ENCODE measurements around the gene COL15A1.

Gene COL15A1

DNA sequence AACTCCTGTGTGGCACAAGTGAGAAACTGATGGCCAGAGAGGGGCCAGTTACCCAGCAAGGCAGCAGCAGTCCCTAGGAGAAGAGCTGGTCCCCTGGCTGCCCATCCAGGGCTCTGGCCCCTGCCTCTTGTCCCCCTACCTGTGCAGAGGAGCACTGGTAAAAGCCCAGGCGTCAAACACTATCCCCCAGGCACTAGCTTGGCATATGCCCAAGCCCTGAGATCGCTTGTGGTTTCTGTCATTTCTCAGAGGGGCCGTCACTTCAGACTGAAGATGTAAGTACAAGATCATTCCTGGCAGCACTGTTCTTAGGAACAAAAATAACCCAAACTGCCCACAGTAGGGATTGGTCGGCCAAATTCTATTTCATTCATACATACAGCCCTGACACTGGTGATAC is 53.9 kb downstream of the COL15A1 start:
- in situ Hi-C loops (cut with HindIII; ENCODE audit: low pct_ligation_motif_present, low sequenced_read_pairs) = loop anchor here (25.0 kb wide), 1 partner anchor 135 kb away; no protein-coding TSS in a partner anchor
- DNase-seq = peak; percentile 85

DNA sequence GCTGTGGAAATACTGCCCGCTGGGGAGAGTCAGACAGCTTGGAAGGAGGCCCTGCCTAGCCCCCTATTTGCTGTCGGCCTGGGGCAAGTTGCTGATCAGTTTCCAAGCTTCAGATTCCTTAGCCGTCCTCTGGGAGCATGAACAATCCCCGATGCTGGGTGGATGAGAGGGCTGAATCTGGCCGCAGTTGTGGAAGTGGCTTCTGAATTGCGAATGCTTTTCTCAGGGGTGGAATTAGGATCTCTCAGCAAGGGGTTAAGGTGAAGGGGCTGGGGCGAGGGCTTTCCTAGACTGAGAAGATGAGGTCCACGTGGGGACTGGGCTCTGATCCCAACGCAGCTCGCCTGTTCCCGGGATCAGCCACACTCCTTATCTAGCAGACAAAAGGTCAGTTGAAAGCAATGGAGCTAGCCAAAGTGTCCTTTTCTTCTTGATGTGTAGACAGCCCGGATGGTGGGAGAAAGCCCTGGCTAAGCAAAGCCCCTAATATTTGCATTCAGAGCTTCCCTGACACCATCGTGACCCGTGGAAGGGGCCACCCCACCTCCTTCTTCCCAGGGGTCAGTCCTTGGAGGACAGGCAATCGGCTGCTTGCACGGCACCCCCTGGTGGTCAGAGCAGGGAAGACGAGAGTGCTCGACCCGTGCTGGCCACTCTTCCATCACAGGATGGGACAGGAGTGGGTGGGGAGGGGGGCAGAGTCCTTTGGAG is 54.9 kb downstream of the COL15A1 start:
- H3K4me3 ChIP-seq (ENCODE audit: low read depth, low read length) = no peak overlapping the region
- H3K36me3 ChIP-seq (replicated peaks) = no peaks in the 10 kb centered on the region
- H3K27me3 ChIP-seq (replicated peaks) = no peaks in the 10 kb centered on the region
- TF ChIP-seq, protein P1, sequence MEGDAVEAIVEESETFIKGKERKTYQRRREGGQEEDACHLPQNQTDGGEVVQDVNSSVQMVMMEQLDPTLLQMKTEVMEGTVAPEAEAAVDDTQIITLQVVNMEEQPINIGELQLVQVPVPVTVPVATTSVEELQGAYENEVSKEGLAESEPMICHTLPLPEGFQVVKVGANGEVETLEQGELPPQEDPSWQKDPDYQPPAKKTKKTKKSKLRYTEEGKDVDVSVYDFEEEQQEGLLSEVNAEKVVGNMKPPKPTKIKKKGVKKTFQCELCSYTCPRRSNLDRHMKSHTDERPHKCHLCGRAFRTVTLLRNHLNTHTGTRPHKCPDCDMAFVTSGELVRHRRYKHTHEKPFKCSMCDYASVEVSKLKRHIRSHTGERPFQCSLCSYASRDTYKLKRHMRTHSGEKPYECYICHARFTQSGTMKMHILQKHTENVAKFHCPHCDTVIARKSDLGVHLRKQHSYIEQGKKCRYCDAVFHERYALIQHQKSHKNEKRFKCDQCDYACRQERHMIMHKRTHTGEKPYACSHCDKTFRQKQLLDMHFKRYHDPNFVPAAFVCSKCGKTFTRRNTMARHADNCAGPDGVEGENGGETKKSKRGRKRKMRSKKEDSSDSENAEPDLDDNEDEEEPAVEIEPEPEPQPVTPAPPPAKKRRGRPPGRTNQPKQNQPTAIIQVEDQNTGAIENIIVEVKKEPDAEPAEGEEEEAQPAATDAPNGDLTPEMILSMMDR (IDR thresholded peaks at IDR 0.05; ENCODE audit: low read depth, low read length, missing control alignments) = peak; percentile 94
- H3K27ac ChIP-seq = peak overlapping the region; percentile 83
- in situ Hi-C loops (cut with HindIII; ENCODE audit: low pct_ligation_motif_present, low sequenced_read_pairs) = loop anchor here (25.0 kb wide), 1 partner anchor 136 kb away; no protein-coding TSS in a partner anchor
- peak; percentile 77 for DNase-seq

More for the DNA sequence above, 53.9 kb downstream of the COL15A1 start:
- Histone ChIP-seq H3K4me3 (ENCODE audit: low read depth, low read length) (no peak overlapping the region), H3K27ac (peak overlapping the region; percentile 83), H3K36me3 (replicated peaks) (no peaks in the 10 kb centered on the region), H3K27me3 (replicated peaks) (no peaks in the 10 kb centered on the region)
- TF ChIP-seq, protein P1 (IDR thresholded peaks at IDR 0.05; ENCODE audit: low read depth, low read length, missing control alignments) = no peak

DNA sequence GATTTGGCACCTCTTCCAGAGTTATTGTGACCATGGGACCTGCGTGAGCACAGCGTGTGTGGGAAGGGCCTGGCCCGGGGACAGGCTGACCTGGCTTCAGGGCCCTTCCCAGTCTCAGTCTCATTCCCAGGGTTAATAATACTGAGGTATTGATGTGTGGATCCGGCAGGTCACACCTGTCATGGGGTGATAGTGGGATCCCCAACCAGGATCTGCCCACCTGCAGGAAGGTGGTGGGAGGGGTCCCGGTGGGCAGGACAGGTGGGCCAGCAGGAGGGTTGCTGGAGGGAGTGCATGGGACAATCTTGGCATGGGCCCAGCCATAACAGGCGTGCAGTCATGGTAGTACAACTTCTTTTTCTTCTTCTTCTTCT is 55.4 kb downstream of the COL15A1 start:
- no peaks in the 10 kb centered on the region for H3K27me3 ChIP-seq (replicated peaks)

DNA sequence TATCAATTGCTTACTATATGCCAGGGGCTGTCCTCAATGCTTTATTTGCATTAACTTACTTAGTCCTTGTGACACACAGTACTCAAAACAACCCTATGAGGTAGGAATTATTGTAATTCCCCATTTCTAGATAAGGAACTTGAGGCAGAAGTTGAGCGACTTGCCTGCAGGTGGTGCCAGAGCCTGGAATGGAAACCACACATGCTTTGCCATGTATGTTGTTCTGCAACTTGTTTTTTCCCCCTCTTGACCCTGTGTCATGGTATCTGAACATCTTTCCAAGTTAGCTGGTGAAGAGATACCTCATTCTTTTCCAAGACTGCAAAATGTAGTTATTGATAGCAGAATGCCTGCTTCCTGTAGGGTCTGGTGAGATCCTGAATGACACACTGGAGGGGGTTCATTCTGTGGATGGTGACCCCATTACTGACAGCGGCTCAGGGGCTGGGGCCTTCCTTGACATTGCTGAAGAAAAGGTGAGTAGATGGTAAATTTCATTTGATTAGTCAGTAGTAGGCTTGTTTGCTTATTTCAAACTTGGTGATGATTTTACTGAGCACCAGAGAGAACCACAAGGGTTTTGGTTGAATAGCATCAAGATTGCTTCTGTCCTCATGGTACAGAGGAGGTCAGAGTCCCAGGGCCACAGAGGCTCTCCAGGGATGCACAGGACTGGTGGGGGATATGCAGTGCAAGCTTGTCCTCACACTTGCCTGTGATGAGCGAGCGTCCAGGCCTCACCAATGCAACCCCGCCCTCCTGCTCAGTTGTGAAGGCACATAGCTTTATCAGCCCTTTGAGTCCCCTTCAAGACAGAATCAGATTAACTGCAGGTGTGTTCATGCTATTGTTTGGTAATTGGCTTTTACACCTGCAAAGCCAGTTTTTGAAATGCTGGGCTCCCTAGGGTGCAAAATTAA is 57.0 kb downstream of the COL15A1 start:
- no peak overlapping the region for H3K4me3 ChIP-seq (ENCODE audit: low read depth, low read length)
- no peak overlapping the region for H3K27ac ChIP-seq
- no peaks in the 10 kb centered on the region for H3K27me3 ChIP-seq (replicated peaks)
- TF ChIP-seq, protein P1 (IDR thresholded peaks at IDR 0.05; ENCODE audit: low read depth, low read length, missing control alignments) = peak; percentile 90
- in situ Hi-C loops (cut with HindIII; ENCODE audit: low pct_ligation_motif_present, low sequenced_read_pairs) = loop anchor here (10.0 kb wide), 1 partner anchor 144 kb away; no protein-coding TSS in a partner anchor
- no peaks in the 10 kb centered on the region for H3K36me3 ChIP-seq (replicated peaks)
- peak; percentile 79 for DNase-seq

More for the DNA sequence above, 55.4 kb downstream of the COL15A1 start:
- Histone ChIP-seq H3K36me3 (replicated peaks) (no peaks in the 10 kb centered on the region), H3K4me3 (ENCODE audit: low read depth, low read length) (no peak overlapping the region), H3K27ac (peak overlapping the region; percentile 83)
- in situ Hi-C loops (cut with HindIII; ENCODE audit: low pct_ligation_motif_present, low sequenced_read_pairs) = loop anchor here (25.0 kb wide), 1 partner anchor 137 kb away; no protein-coding TSS in a partner anchor
- TF ChIP-seq, protein P1 (IDR thresholded peaks at IDR 0.05; ENCODE audit: low read depth, low read length, missing control alignments) = no peak
- no peak for DNase-seq

DNA sequence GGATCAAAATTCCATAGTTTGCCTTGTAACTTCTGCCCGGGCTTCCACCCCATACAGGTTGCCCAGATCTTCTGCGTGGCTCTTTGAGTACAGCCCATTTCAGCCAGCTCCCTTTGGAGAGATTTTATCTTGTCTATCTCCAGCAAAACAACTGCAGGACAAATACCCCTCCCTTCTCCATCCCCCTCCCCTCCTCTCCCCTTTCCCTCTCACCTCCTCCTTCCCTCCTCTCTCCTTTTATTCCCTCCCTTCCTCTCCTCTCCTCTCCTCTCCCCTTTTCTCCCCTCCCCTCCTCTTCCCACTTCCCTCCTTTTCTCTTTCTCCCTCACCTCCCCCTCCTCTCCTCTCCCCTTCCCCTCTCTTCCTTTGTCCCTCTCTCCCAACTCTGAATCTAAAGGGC is 58.2 kb downstream of the COL15A1 start:
- Histone ChIP-seq H3K4me3 (ENCODE audit: low read depth, low read length) (no peak overlapping the region), H3K27ac (no peak overlapping the region), H3K36me3 (replicated peaks) (no peaks in the 10 kb centered on the region), H3K27me3 (replicated peaks) (no peaks in the 10 kb centered on the region)
- TF ChIP-seq, protein P1 (IDR thresholded peaks at IDR 0.05; ENCODE audit: low read depth, low read length, missing control alignments) = no peak
- in situ Hi-C loops (cut with HindIII; ENCODE audit: low pct_ligation_motif_present, low sequenced_read_pairs) = loop anchor here (10.0 kb wide), 1 partner anchor 143 kb away; no protein-coding TSS in a partner anchor
- DNase-seq = no peak
